Tibial nerve (tissue), 4 donors: Measurements from ENCODE around the gene EGFL7. TPM values are rescaled to one million over a fixed set of nuclear protein-coding genes. Genes with fewer than 3 reads are reported as not detected.

ENCODE experiments used
- DNase-seq, 2 donors: peaks; one replicate each; pipeline ENCODE4 v3.0.0-alpha.2; 2019; ENCODE audit warnings: low spot score in 2 of 2
- H3K27ac ChIP-seq, 4 donors: fragments of 200-600 bp; sonication (generic) in 3 of 4; one replicate each; pipeline ENCODE4 v1.5.1; 2017 to 2019; ENCODE audit warnings: mild to moderate bottlenecking in 1 of 4
- H3K27me3 ChIP-seq, 2 donors: fragments of 200-600 bp; sonication (generic) in 1 of 2; one replicate each; pipeline versions ENCODE4 v1.5.1 to v1.6.0; 2017 to 2019
- H3K36me3 ChIP-seq, 3 donors: fragments of 200-600 bp; sonication (generic); one replicate each; pipeline ENCODE4 v1.5.1; 2018 to 2019
- H3K4me1 ChIP-seq, 4 donors: fragments of 200-600 bp; sonication (generic) in 3 of 4; one replicate each; pipeline ENCODE4 v1.5.1; 2017 to 2019
- H3K4me3 ChIP-seq, 4 donors: fragments of 200-600 bp; sonication (generic) in 3 of 4; one replicate each; pipeline ENCODE4 v1.5.1; 2017 to 2019; ENCODE audit warnings: mild to moderate bottlenecking in 1 of 4, moderate library complexity in 1 of 4
- H3K9me3 ChIP-seq, 4 donors: fragments of 200-600 bp; sonication (generic) in 3 of 4; one replicate each; pipeline ENCODE4 v1.5.1; 2017 to 2019
- CTCF ChIP-seq, 5 experiments: fragments of 200-600 bp in 3 of 5; fragments of 450-650 bp in 2 of 5; sonication (generic) in 3 of 5; IDR thresholded peaks; one replicate each; pipeline ENCODE4 v1.5.1; 2016 to 2019; ENCODE audit warnings: antibody characterized with exemption in 5 of 5, mild to moderate bottlenecking in 3 of 5, moderate library complexity in 2 of 5
- EP300 ChIP-seq, 2 donors: sonication (generic); formaldehyde crosslinking; IDR thresholded peaks; one replicate each; pipeline ENCODE4 v1.6.1; 2017; ENCODE audit warnings: antibody characterized with exemption in 2 of 2, mild to moderate bottlenecking in 1 of 2
- POLR2A ChIP-seq, 2 donors: fragments of 450-650 bp; IDR thresholded peaks; one replicate each; pipeline ENCODE4 v1.6.1; 2017; ENCODE audit warnings: antibody characterized with exemption in 2 of 2, mild to moderate bottlenecking in 2 of 2, moderate library complexity in 2 of 2
- WGBS, 2 donors: methylation state at CpG; one replicate each; pipeline ENCODE4 v1.1.5; 2018; 5-methylcytosine and 5-hydroxymethylcytosine counted together
- total RNA-seq, 4 donors: library from RNA; depleted of rRNA; stranded (reverse); fragments of >200 nt; gene quantifications; one replicate each; pipeline ENCODE4 v1.1.0, GENCODE V29; 2016

The EGFL7 gene
- total RNA-seq, 4 donors from 2014 or later = 95.2 to 229 (median 179) TPM

GRCh38 chr9:136656795-136657611 lies 5.7 kb upstream of the EGFL7 start:
- H3K9me3 ChIP-seq = no peaks in the 10 kb centered on the region
- peaks cover 0 to 58% of the 10 kb centered on the region in 2 donors for H3K27me3 ChIP-seq
- peak overlapping the region in 1 of 4 donors; percentile 13 for H3K4me3 ChIP-seq
- peaks cover 0 to 5% (median 0%) of the 10 kb centered on the region in 4 donors for H3K4me1 ChIP-seq
- 55 to 66% methylated on average over 28 to 32 of the region's 37 CpGs for WGBS, 2 donors
- H3K27ac ChIP-seq = peak overlapping the region in 2 of 4 donors; percentile 55 to 67
- no peak for DNase-seq
- TF ChIP-seq POLR2A (IDR thresholded peaks at IDR 0.05) = no peak
- TF ChIP-seq EP300 (IDR thresholded peaks at IDR 0.05) = no peak
- no peak for TF ChIP-seq CTCF (IDR thresholded peaks at IDR 0.05)
- no peaks in the 10 kb centered on the region for H3K36me3 ChIP-seq

GRCh38 chr9:136657974-136658848 lies 4.5 kb upstream of the EGFL7 start:
- no peak for DNase-seq
- WGBS, 2 donors = 68 to 81% methylated on average over 26 to 31 of the region's 31 CpGs
- no peaks in the 10 kb centered on the region for H3K9me3 ChIP-seq
- peaks cover 0 to 63% of the 10 kb centered on the region in 2 donors for H3K27me3 ChIP-seq
- no peaks in the 10 kb centered on the region for H3K36me3 ChIP-seq
- peak overlapping the region in 1 of 4 donors; percentile 67 for H3K27ac ChIP-seq
- peak overlapping the region in 1 of 4 donors; percentile 33 for H3K4me3 ChIP-seq
- no peak for TF ChIP-seq POLR2A (IDR thresholded peaks at IDR 0.05)
- no peak for TF ChIP-seq CTCF (IDR thresholded peaks at IDR 0.05)
- TF ChIP-seq EP300 (IDR thresholded peaks at IDR 0.05) = no peak
- peaks cover 0 to 5% (median 0%) of the 10 kb centered on the region in 4 donors for H3K4me1 ChIP-seq

- no peaks in the 10 kb centered on the region for H3K9me3 ChIP-seq
- H3K4me1 ChIP-seq = peaks cover 0 to 5% (median 0%) of the 10 kb centered on the region in 4 donors
- peak overlapping the region in 2 of 4 donors; percentile 12 to 67 for H3K27ac ChIP-seq
- no peak for TF ChIP-seq CTCF (IDR thresholded peaks at IDR 0.05)
- TF ChIP-seq POLR2A (IDR thresholded peaks at IDR 0.05) = no peak
- TF ChIP-seq EP300 (IDR thresholded peaks at IDR 0.05) = no peak
- H3K36me3 ChIP-seq = no peaks in the 10 kb centered on the region
- peak overlapping the region in 1 of 4 donors; percentile 33 for H3K4me3 ChIP-seq
- WGBS, 2 donors = 43 to 44% methylated on average over 27 to 35 of the region's 37 CpGs
- peaks cover 0 to 66% of the 10 kb centered on the region in 2 donors for H3K27me3 ChIP-seq
- no peak for DNase-seq
These were observed 3.7 kb upstream of the EGFL7 start for GRCh38 chr9:136658849-136659535.

GRCh38 chr9:136659861-136660784 lies 2.6 kb upstream of the EGFL7 start:
- TF ChIP-seq EP300 (IDR thresholded peaks at IDR 0.05) (no peak), POLR2A (IDR thresholded peaks at IDR 0.05) (no peak)
- 78 to 84% methylated on average over 6 to 14 of the region's 21 CpGs for WGBS, 2 donors
- peaks cover 0 to 7% (median 3%) of the 10 kb centered on the region in 4 donors for H3K4me1 ChIP-seq
- peak overlapping the region in 1 of 4 donors; percentile 33 for H3K4me3 ChIP-seq
- DNase-seq = no peak
- H3K27ac ChIP-seq = peak overlapping the region in 1 of 4 donors; percentile 67
- peaks cover 0 to 72% of the 10 kb centered on the region in 2 donors for H3K27me3 ChIP-seq
- H3K36me3 ChIP-seq = no peaks in the 10 kb centered on the region
- no peaks in the 10 kb centered on the region for H3K9me3 ChIP-seq
